ENCODE results near the gene HCK. TPM values are rescaled to one million over a fixed set of nuclear protein-coding genes. Genes with fewer than 3 reads are reported as not detected.

HCK gene
- total RNA-seq, 4 donors from 2014 or later, result 2.6 to 31.8 (median 10.2) TPM

- WGBS, 2 donors (ENCODE audit: low coverage in 1 of 2), result 54 to 90% methylated on average over 2 to 3 of the region's 3 CpGs
- Histone ChIP-seq H3K36me3 (no peaks in the 10 kb centered on the region), H3K9me3 (no peaks in the 10 kb centered on the region), H3K4me3 (no peak overlapping the region), H3K27ac (no peak overlapping the region), H3K27me3 (peaks cover 61% of the 10 kb centered on the region), H3K4me1 (peaks cover 0 to 2% (median 0%) of the 10 kb centered on the region in 3 donors)
- no peak for ATAC-seq
- TF ChIP-seq POLR2A (IDR thresholded peaks at IDR 0.05) (no peak), POLR2AphosphoS5 (IDR thresholded peaks at IDR 0.05) (no peak), EP300 (IDR thresholded peaks at IDR 0.05) (no peak)
- TF ChIP-seq, protein P1, sequence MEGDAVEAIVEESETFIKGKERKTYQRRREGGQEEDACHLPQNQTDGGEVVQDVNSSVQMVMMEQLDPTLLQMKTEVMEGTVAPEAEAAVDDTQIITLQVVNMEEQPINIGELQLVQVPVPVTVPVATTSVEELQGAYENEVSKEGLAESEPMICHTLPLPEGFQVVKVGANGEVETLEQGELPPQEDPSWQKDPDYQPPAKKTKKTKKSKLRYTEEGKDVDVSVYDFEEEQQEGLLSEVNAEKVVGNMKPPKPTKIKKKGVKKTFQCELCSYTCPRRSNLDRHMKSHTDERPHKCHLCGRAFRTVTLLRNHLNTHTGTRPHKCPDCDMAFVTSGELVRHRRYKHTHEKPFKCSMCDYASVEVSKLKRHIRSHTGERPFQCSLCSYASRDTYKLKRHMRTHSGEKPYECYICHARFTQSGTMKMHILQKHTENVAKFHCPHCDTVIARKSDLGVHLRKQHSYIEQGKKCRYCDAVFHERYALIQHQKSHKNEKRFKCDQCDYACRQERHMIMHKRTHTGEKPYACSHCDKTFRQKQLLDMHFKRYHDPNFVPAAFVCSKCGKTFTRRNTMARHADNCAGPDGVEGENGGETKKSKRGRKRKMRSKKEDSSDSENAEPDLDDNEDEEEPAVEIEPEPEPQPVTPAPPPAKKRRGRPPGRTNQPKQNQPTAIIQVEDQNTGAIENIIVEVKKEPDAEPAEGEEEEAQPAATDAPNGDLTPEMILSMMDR (IDR thresholded peaks at IDR 0.05), result no peak
Observed at GRCh38 chr20:32045999-32046398, 6.0 kb upstream of the HCK start.

DNA sequence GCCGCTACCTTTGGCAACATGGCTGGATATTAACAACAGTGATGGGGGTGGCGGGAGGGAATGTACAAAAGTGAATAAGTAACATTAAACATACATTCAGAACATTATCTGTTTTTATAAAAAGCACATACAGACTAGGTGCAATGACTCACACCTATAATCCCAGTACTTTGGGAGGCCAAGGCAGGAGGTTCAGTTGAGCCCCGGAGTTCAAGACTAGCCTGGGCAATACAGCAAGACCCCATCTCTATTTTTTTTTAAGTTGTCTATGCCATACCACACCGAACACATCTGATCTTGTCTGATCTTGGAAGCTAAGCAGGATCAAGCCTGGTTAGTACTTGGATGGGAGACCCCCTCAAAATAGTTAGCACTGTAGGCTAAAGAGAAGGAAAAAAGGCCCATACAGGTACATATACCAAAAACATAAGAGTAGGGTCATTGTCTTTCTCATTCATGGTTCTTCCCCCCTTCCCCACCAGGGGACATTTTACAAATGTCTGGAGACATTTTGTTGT is 1.7 kb upstream of the HCK start:
- TF ChIP-seq POLR2A (IDR thresholded peaks at IDR 0.05) (no peak), EP300 (IDR thresholded peaks at IDR 0.05) (no peak), POLR2AphosphoS5 (IDR thresholded peaks at IDR 0.05) (no peak)
- TF ChIP-seq, protein P1 (IDR thresholded peaks at IDR 0.05), result no peak
- no peaks in the 10 kb centered on the region for H3K9me3 ChIP-seq
- 82 to 85% methylated on average over 3 to 4 of the region's 4 CpGs for WGBS, 2 donors (ENCODE audit: low coverage in 1 of 2)
- H3K27ac ChIP-seq, result no peak overlapping the region
- no peak overlapping the region for H3K4me3 ChIP-seq
- no peaks in the 10 kb centered on the region for H3K36me3 ChIP-seq
- peaks cover 0 to 21% (median 6%) of the 10 kb centered on the region in 3 donors for H3K4me1 ChIP-seq
- H3K27me3 ChIP-seq, result peaks cover 87% of the 10 kb centered on the region
- no peak for ATAC-seq

GRCh38 chr20:32050851-32051556 is 1.0 kb upstream of the HCK start:
- peaks cover 88% of the 10 kb centered on the region for H3K27me3 ChIP-seq
- no peaks in the 10 kb centered on the region for H3K36me3 ChIP-seq
- no peaks in the 10 kb centered on the region for H3K9me3 ChIP-seq
- WGBS, 2 donors (ENCODE audit: low coverage in 1 of 2), result 28 to 86% methylated on average over 1 to 6 of the region's 17 CpGs
- peak overlapping the region in 1 of 2 donors; percentile 47 for H3K4me3 ChIP-seq
- peak overlapping the region in 1 of 4 donors; percentile 65 for H3K27ac ChIP-seq
- peak; percentile 55 for ATAC-seq
- TF ChIP-seq, protein P1 (IDR thresholded peaks at IDR 0.05), result no peak
- TF ChIP-seq POLR2AphosphoS5 (IDR thresholded peaks at IDR 0.05), result no peak
- TF ChIP-seq EP300 (IDR thresholded peaks at IDR 0.05), result no peak
- no peak for TF ChIP-seq POLR2A (IDR thresholded peaks at IDR 0.05)
- H3K4me1 ChIP-seq, result peaks cover 0 to 21% (median 6%) of the 10 kb centered on the region in 3 donors

DNA sequence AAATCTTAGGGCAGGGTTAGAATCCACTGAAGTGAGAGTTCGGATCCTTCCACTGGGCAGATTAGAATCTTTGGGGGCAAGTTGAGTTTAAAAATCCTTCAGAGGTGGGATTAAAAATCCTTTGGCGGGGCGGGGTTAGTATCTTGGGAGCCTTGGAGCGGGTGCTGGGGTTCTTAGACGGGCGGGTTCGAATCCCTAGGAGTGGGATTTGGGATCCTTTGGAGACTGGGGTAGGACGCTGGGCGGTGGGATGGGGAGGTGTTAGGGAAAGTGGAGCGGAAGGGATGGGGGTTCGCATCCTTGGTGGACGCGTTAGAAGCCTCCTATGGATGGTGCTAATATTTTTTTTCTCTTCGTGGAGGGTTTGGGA is 337 bp upstream of the HCK start:
- Histone ChIP-seq H3K36me3 (no peaks in the 10 kb centered on the region), H3K9me3 (no peaks in the 10 kb centered on the region), H3K27me3 (peaks cover 88% of the 10 kb centered on the region), H3K27ac (peak overlapping the region in 2 of 4 donors; percentile 57 to 65), H3K4me1 (peaks cover 0 to 21% (median 6%) of the 10 kb centered on the region in 3 donors), H3K4me3 (peak overlapping the region in 1 of 2 donors; percentile 47)
- TF ChIP-seq POLR2AphosphoS5 (IDR thresholded peaks at IDR 0.05) (no peak), EP300 (IDR thresholded peaks at IDR 0.05) (no peak), POLR2A (IDR thresholded peaks at IDR 0.05) (no peak)
- TF ChIP-seq, protein P1 (IDR thresholded peaks at IDR 0.05), result no peak
- no peak for ATAC-seq
- WGBS, 2 donors (ENCODE audit: low coverage in 1 of 2), result 8 to 13% methylated on average over 10 to 11 of the region's 14 CpGs

Data from gastroesophageal sphincter (tissue), 4 donors.